NCI-H1436 treated with DMSO at 0.1 percent for 48 hours (cell line): Measurements from ENCODE around the gene SF3A1.

Experiments used
- DNase-seq: peaks from one replicate; lab custom pipeline; 2025; lab: John Stamatoyannopoulos, UW

SF3A1 gene

GRCh38 chr22:30286813-30287647, 69.7 kb downstream of the SF3A1 start:
- DNase-seq: no peak

- no peak for DNase-seq
Measured at GRCh38 chr22:30286331-30286730, 70.4 kb downstream of the SF3A1 start.

- no peak for DNase-seq
Measured at GRCh38 chr22:30285846-30286200, 70.9 kb downstream of the SF3A1 start.

GRCh38 chr22:30285176-30285845, 71.4 kb downstream of the SF3A1 start:
- no peak for DNase-seq

GRCh38 chr22:30284666-30285065, 72.0 kb downstream of the SF3A1 start:
- no peak for DNase-seq

GRCh38 chr22:30284172-30284571, 72.5 kb downstream of the SF3A1 start:
- DNase-seq: no peak

GRCh38 chr22:30283342-30283741, 73.4 kb downstream of the SF3A1 start:
- DNase-seq: no peak

GRCh38 chr22:30282616-30283046, 74.1 kb downstream of the SF3A1 start:
- no peak for DNase-seq
